COLO668 (cell line): ENCODE measurements around the gene ABHD17A.

Source experiments
- DNase-seq: peaks from one replicate; lab custom pipeline; 2025; ENCODE audit not compliant: unreplicated experiment; lab: John Stamatoyannopoulos, UW

ABHD17A gene

DNA sequence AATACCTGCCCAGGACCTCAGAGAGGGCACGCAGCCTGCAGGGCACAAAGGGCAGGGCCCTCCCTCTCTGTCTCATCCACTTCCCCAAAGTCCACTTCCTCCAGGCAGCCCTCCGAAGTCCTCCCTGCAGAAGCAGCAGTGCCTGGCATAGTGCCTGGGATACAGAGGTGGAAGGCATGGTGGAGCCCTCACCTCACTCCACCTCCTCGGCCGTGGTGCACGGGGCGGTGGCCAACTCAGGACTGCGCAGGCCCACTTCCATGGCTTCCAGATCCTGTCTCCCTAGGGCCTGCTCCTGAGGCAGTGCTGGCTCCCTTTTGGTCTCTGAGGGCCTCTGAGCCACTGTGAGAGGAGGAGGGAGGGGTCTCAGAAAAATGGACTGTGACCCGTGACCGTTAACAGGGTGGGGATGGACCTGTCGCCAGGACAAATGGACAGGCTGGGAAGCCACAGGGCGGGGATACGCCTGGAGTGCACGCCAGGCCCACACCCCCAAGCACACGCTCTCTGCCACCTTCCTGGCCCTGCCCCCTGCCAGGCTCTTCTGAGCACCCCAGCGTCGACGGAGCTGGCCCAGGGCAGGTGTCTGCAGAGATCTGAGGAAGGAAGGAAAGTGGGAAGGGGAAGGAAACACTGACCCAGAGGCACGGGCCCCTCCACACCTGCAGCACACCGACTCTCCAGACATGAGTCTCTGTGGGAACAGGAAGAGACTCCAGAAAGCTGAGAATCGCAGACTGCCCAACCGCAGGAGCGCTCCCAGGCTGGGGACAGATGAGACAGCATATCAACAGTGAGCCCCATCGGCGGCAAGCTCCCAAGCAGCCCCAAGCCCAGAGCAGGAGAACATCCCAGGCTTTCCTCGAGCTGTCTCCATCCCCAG lies 45.4 kb downstream of the ABHD17A start:
- no peak for DNase-seq

DNA sequence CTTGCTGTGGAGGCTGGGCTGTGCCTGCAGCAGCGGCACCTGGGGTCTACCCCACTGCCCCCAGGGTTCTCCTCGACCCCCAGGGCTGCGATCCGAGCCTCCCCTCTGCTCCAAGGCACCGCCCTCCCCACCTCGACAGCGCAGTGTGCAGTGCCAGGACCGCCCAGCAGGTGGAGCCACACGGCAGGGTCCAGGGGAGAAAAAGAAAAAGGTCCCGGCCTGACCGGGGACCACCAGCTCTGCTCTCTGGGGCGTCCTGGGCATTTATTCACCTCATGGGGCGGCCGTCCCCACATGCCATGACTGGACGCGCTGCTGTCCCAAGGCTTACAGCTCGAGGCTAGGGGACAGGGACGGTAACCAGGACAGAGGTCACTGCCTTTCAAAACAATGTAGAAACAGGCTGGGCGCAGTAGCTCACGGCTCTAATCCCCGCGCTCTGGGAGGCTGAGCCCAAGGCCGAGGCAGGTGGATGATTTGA lies 47.6 kb downstream of the ABHD17A start:
- DNase-seq, result peak; percentile 24

DNA sequence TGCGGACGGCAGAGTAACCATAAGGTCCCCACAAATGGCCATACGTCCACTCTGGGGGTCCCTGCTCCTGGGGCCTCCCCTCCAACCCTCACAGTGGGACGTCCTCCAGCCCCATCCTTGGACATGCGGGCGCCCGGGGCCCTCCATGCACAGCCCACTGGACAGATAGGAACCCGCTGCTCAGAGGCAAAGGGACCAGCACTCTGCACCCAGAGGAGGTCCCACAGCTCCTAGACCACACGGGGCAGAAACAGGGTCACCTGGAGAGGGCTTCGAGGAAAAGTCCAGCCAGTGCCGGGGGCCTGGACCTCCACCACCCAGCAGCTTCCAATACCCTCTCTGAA lies 48.1 kb downstream of the ABHD17A start:
- no peak for DNase-seq

DNA sequence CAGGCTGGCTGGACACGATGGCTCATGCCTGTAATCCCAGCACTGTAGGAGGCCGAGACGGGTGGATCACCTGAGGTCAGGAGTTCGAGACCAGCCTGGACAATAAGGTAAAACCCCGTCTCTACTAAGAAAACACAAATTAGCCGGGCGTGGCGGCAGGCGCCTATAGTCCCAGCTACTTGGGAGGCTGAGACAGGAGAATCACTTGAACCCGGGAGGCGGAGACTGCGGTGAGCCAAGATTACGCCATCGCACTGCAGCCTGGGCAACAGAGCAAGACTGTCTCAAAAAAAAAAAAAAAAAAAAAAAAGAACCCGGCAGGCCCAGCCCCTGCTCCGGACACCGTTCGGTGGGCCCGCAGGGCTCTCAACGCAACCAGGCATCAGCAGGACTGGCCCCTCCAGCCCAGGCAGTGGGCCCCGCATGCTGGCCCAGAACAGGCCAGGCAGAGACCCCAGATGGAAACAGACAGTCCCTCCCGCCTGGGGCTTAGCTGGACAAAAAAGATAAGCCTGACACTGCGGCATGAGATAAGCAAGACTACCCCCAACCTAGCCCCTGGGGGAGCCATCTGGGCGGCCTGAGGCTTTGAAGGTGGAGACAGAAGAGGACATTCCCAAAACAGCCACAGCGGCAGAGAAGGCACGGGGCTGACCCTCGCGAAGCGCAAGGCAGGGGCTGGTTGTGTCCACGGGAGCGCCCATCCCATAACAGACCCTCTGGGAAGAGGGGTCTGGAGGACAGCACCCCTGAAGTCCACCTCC lies 48.7 kb downstream of the ABHD17A start:
- DNase-seq, result no peak

GRCh38 chr19:1833540-1833939 lies 51.8 kb downstream of the ABHD17A start:
- no peak for DNase-seq

DNA sequence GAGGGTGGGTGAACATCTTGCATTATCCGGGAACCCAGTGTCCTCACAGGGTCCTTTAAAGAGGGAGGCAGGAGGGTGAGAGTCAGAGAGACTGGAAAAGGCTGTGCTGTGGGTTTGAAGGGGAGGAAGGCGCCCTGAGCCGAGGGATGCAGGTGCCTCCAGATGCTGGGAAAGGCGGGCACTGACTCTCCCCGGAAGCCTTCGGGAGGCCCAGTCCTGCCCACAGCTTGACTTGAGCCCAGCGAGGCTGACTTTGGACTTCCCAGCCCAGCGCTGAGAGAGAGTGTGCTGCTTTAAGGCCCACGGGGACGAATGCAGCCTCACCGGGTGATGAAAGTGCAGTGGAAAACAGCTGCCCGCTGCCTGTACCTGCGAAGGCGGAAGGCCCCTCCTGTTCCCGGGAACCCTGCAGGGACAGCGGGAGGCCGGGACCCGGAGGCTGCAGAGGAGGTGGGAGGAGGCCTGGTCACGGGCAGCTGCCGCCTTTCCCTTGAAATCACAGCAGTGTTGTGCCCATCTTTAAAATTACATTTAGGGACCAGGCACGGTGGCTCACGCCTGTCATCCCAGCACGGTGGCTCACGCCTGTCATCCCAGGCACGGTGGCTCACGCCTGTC lies 53.1 kb downstream of the ABHD17A start:
- DNase-seq, result no peak

DNA sequence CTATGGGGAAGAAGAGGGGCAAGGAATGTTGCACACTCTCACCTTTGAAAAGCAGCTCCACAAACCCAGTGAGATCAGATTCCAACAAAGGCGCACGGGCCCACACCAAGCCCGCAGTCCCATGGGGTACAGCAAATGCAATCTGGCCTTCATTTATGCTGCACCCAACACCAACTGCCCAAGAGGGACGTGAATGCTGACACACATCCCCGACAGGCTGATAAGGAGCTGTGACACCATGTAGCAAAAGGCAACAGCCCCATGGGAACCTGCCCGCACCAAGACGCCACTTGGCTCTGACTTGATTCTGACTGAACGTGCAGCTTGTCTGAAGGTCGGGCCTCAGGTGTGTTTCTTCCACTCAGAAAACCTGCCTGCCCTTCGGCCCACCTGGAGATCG lies 54.3 kb downstream of the ABHD17A start:
- DNase-seq, result no peak

DNA sequence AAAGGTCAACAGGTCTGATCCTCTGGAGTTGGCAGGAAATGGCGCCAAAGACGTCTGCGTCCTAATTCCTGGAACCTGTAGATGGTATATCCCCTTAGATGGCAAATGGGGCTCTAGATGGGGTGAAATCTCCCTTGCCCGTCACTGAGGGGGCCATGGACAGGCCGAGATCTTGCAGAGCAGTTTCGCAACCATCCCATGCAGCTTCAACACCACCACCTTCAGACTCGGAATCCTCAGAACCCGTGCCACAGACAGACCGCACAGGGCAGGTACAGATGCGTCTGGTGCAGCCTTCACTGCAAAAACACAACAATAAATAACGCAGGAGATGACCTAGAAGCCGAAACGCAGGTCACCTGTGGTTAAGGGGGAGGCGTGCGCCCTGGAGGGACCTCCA lies 54.7 kb downstream of the ABHD17A start:
- DNase-seq, result no peak

GRCh38 chr19:1829958-1830357 lies 55.3 kb downstream of the ABHD17A start:
- no peak for DNase-seq

DNA sequence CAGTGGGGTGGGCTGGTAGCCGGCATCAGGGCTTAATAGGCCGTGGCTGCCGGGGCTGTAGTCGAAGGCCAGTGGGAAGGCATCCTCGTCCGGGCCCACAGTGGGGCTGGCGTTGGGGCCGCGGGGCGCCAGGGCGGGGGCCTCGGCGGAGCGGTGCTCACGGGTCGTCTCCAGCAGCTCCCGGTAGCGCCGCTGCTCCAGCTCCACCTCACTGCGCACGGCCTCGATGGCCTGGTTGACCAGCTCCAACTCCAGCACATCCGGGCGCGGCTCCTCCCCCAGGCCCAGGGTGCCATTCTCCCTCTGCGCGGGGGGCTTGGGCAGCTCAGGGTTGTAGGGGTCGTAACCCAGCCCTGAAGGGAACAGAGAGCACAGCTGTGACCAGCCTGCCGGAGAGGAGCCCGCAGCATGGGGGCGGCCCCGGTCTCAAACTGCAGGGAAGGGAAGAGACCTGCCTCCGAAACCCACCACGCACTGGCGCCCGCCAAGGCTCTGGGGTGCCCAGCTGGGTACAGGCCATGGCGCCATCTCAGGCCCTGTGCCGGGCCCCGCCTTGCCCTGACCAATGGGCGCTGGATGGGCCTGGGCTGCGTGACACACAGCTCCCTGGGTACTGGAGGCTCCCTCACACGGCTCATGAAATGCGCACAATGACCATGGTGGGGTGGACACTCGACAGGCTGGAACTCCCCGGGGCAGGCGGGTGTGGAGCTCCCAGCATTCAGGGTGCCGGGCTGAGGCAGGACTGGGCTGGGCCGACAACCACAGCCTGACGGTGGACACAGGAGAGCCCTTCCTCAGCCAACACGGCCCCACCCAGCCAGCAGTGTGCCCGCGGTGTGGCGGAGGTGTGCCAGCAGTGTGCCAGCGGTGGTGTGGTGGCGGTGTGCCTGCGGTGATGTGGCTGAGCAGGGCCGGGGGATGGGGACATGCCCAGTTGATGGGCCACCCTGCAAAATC lies 56.7 kb downstream of the ABHD17A start:
- DNase-seq, result no peak

- DNase-seq, result no peak
Measured at GRCh38 chr19:1827566-1828278, 57.6 kb downstream of the ABHD17A start.
